HCT116 (cell line): ENCODE data around the gene CACNA2D3. TPM values are rescaled to one million over a fixed set of nuclear protein-coding genes. Genes with fewer than 3 reads are reported as not detected.

ENCODE experiments used
- ATAC-seq: fragments of 200-7000 bp; cut with Tn5 transposase; 2 replicates; pipeline ENCODE4 v1.9.1; 2020; ENCODE audit warnings: mild to moderate bottlenecking, moderate library complexity
- BruUV-seq: library from RNA; stranded (reverse); fragments of 400-500 nt; replicated peaks from 2 replicates; lab custom pipeline; 2021; lab: Mats Ljungman, UMichigan
- CTCF ChIA-PET: fragments of 300-600 bp; sonication (Branson Sonifier 250); formaldehyde crosslinking; loops from one replicate; lab custom pipeline; 2021; ENCODE audit warnings: antibody characterized with exemption; lab: Charles Lee
- POLR2A ChIA-PET: fragments of 300-600, 350-600 bp; sonication (Branson Sonifier 250); formaldehyde crosslinking; loops from one replicate; lab custom pipeline; 2021; ENCODE audit warnings: antibody characterized with exemption; lab: Charles Lee
- RAD21 ChIA-PET, 2 experiments: fragments of 300-600 bp; sonication (Branson Sonifier 250); formaldehyde crosslinking; loops; one replicate each; lab custom pipeline; 2023; ENCODE audit warnings: low total read pairs in 2 of 2; ENCODE audit not compliant: uncharacterized antibody in 2 of 2, unreplicated experiment in 2 of 2, low non-redundant PET in 1 of 2; lab: Charles Lee
- DNase-seq: peaks from one replicate; pipeline ENCODE4 v3.0.0-alpha.2; 2010; ENCODE audit warnings: low read depth, low spot score
- H2AFZ ChIP-seq: fragments of 200-600 bp; shearing (Covaris generic), sonication (generic); 2 replicates; pipeline ENCODE4 v1.6.1; 2017; ENCODE audit warnings: low read depth, mixed run types, mixed read lengths, antibody characterized with exemption, low read length; ENCODE audit not compliant: poor library complexity, severe bottlenecking
- H3K27ac ChIP-seq: 2 replicates; pipeline ENCODE4 v1.5.1; 2012; ENCODE audit warnings: low read depth, low read length
- H3K27me3 ChIP-seq: fragments of 200-600 bp; sonication (generic); 2 replicates; pipeline ENCODE4 v1.6.1; 2016; ENCODE audit warnings: mixed run types, low read length, mixed read lengths; ENCODE audit not compliant: insufficient read depth
- H3K36me3 ChIP-seq, 2 experiments: fragments of 200-500 bp in 1 of 2; fragments of 200-600 bp in 1 of 2; sonication (Bioruptor generic) in 1 of 2; sonication (generic) in 1 of 2; 2 replicates each; pipeline versions ENCODE4 v1.5.1 to v1.6.1; 2014 to 2016; ENCODE audit warnings: low read length in 2 of 2, inconsistent platforms in 1 of 2, mixed read lengths in 1 of 2, mixed run types in 1 of 2; ENCODE audit not compliant: insufficient read depth in 2 of 2, control insufficient read depth in 1 of 2
- H3K4me1 ChIP-seq, 2 experiments: fragments of 200-600 bp in 1 of 2; sonication (generic) in 1 of 2; 2 replicates each; pipeline versions ENCODE4 v1.5.1 to v1.6.1; 2012 to 2017; ENCODE audit warnings: low read length in 2 of 2, inconsistent platforms in 1 of 2, mild to moderate bottlenecking in 1 of 2, mixed read lengths in 1 of 2, mixed run types in 1 of 2, moderate library complexity in 1 of 2; ENCODE audit not compliant: insufficient read depth in 2 of 2, control insufficient read depth in 1 of 2
- H3K4me2 ChIP-seq: fragments of 200-600 bp; sonication (generic); 2 replicates; pipeline ENCODE4 v1.6.1; 2017; ENCODE audit warnings: mixed run types, low read length, mixed read lengths
- H3K4me3 ChIP-seq, 2 experiments: fragments of 200-600 bp in 1 of 2; sonication (generic) in 1 of 2; replicated peaks in 1 of 2; 2 replicates each; pipeline ENCODE4 v1.5.1; 2011 to 2016; ENCODE audit warnings: low read length in 2 of 2, control low read depth in 1 of 2, low read depth in 1 of 2, mild to moderate bottlenecking in 1 of 2, mixed read lengths in 1 of 2, mixed run types in 1 of 2
- H3K79me2 ChIP-seq: fragments of 200-600 bp; sonication (generic); 2 replicates; pipeline ENCODE4 v1.6.1; 2017; ENCODE audit warnings: mild to moderate bottlenecking, mixed run types, low read length, moderate library complexity, mixed read lengths; ENCODE audit not compliant: insufficient read depth
- H3K9ac ChIP-seq: fragments of 200-600 bp; sonication (generic); 2 replicates; pipeline ENCODE4 v1.6.1; 2016; ENCODE audit warnings: low read length, mixed read lengths
- H3K9me2 ChIP-seq: fragments of 200-600 bp; sonication (generic), shearing (Covaris generic); 2 replicates; pipeline ENCODE4 v1.6.1; 2017; ENCODE audit warnings: mixed run types, mild to moderate bottlenecking, moderate library complexity; ENCODE audit not compliant: insufficient read depth
- H3K9me3 ChIP-seq, 2 experiments: fragments of 200-500 bp in 1 of 2; fragments of 200-600 bp in 1 of 2; sonication (Bioruptor generic) in 1 of 2; sonication (generic) in 1 of 2; 2 replicates each; pipeline ENCODE4 v1.6.1; 2014 to 2017; ENCODE audit warnings: low read length in 2 of 2, mixed read lengths in 2 of 2, inconsistent platforms in 1 of 2, low read depth in 1 of 2, mild to moderate bottlenecking in 1 of 2, mixed run types in 1 of 2, moderate library complexity in 1 of 2; ENCODE audit not compliant: control insufficient read depth in 1 of 2, insufficient read depth in 1 of 2
- H4K20me1 ChIP-seq: fragments of 200-600 bp; sonication (generic), shearing (Covaris generic); 2 replicates; pipeline ENCODE4 v1.6.1; 2017; ENCODE audit warnings: mixed run types, mild to moderate bottlenecking, moderate library complexity; ENCODE audit not compliant: insufficient read depth
- ATF3 ChIP-seq: IDR thresholded peaks from 2 replicates; pipeline ENCODE4 v1.6.1; 2012
- CBX3 ChIP-seq: IDR thresholded peaks from 2 replicates; pipeline ENCODE4 v1.6.1; 2012; ENCODE audit warnings: low read depth
- CTCF ChIP-seq, 3 experiments: fragments of 200-600 bp in 1 of 3; sonication (generic) in 1 of 3; IDR thresholded peaks in 2 of 3; conservative IDR thresholded peaks in 1 of 3; 2 replicates each; pipeline ENCODE4 v1.5.1; 2012 to 2017; ENCODE audit warnings: low read depth in 2 of 3, low read length in 2 of 3, antibody characterized with exemption in 1 of 3, borderline replicate concordance in 1 of 3, control low read depth in 1 of 3, mild to moderate bottlenecking in 1 of 3, mixed read lengths in 1 of 3, mixed run types in 1 of 3, moderate library complexity in 1 of 3; ENCODE audit not compliant: insufficient read depth in 1 of 3
- ELF1 ChIP-seq: IDR thresholded peaks from 2 replicates; pipeline ENCODE4 v1.6.1; 2012; ENCODE audit warnings: low read depth, borderline replicate concordance
- EZH2 ChIP-seq: fragments of 200-600 bp; sonication (generic); IDR thresholded peaks from 2 replicates; pipeline ENCODE4 v1.6.1; 2017; ENCODE audit warnings: antibody characterized with exemption, mixed run types
- EZH2phosphoT487 ChIP-seq: fragments of 200-600 bp; IDR thresholded peaks from 2 replicates; pipeline ENCODE4 v1.6.1; 2018; ENCODE audit warnings: antibody characterized with exemption, borderline replicate concordance
- JUND ChIP-seq: IDR thresholded peaks from 2 replicates; pipeline ENCODE4 v1.6.1; 2012
- MAX ChIP-seq: IDR thresholded peaks from 2 replicates; pipeline ENCODE4 v1.6.1; 2012
- POLR2A ChIP-seq: IDR thresholded peaks from 2 replicates; pipeline ENCODE4 v1.7.0; 2011; ENCODE audit warnings: borderline replicate concordance; ENCODE audit not compliant: insufficient read depth, insufficient read length; ENCODE audit errors: extremely low read depth
- RAD21 ChIP-seq: IDR thresholded peaks from 2 replicates; pipeline ENCODE4 v1.6.1; 2012; ENCODE audit warnings: low read depth, mild to moderate bottlenecking
- YY1 ChIP-seq: IDR thresholded peaks from 2 replicates; pipeline ENCODE4 v1.6.1; 2011; ENCODE audit warnings: low read length, low read depth, moderate library complexity, mild to moderate bottlenecking; ENCODE audit not compliant: insufficient replicate concordance; ENCODE audit errors: extremely low read depth
- ZFX ChIP-seq: fragments of 450-650 bp; IDR thresholded peaks from 2 replicates; pipeline ENCODE4 v1.6.1; 2017
- intact Hi-C: fragments of 100-400 bp; cut with micrococcal nuclease; formaldehyde crosslinking; loops from 2 replicates; pipeline ENCODE4 v1.10.0; 2022
- total RNA-seq: library from RNA; stranded (reverse); gene quantifications from one replicate; pipeline ENCODE4 v1.2.1, GENCODE V29; 2021; ENCODE audit not compliant: unreplicated experiment

Gene CACNA2D3
- total RNA-seq, 1 experiment from 2014 or later, result 0.20 TPM

- Histone ChIP-seq H3K4me1 (no peaks in the 10 kb centered on the region), H3K79me2 (no peaks in the 10 kb centered on the region), H2AFZ (no peak overlapping the region), H3K9me2 (no peaks in the 10 kb centered on the region), H3K4me3 (no peak overlapping the region)
- RAD21 ChIA-PET, result no interaction called here
- TF ChIP-seq MAX, result no peak
- no peak for TF ChIP-seq CBX3
- no peak for TF ChIP-seq CTCF (IDR thresholded peaks at IDR 0.05 in 2 of 3, conservative IDR thresholded peaks at IDR 0.05 in 1 of 3; ENCODE audit: borderline replicate concordance in 1 of 3, insufficient read depth in 1 of 3, low read depth in 2 of 3, low read length in 2 of 3)
- no peak for TF ChIP-seq JUND
- no peak for TF ChIP-seq EZH2phosphoT487
- no peak for TF ChIP-seq YY1
- TF ChIP-seq POLR2A, result no peak
- TF ChIP-seq ATF3, result no peak
- TF ChIP-seq ELF1, result no peak
- no peak for TF ChIP-seq EZH2
- no peak for TF ChIP-seq RAD21
- TF ChIP-seq ZFX, result no peak
- TF ChIP-seq, all 23 proteins: peak for 0
- Histone ChIP-seq H3K27me3 (peaks cover 22% of the 10 kb centered on the region), H4K20me1 (no peaks in the 10 kb centered on the region), H3K9ac (no peak overlapping the region), H3K36me3 (no peaks in the 10 kb centered on the region), H3K27ac (no peak overlapping the region), H3K9me3 (no peaks in the 10 kb centered on the region), H3K4me2 (no peak overlapping the region)
- POLR2A ChIA-PET, result no interaction called here
- BruUV-seq, result no TSS peak
- DNase-seq (no peak), ATAC-seq (no peak)
- intact Hi-C loops, result no loop called here
- CTCF ChIA-PET, result no interaction called here
These were observed 115.6 kb downstream of the CACNA2D3 start for GRCh38 chr3:54237788-54238502.
